ENCODE data around the gene RPL14. TPM values are rescaled to one million over a fixed set of nuclear protein-coding genes. Genes with fewer than 3 reads are reported as not detected.

RPL14 gene
- polyA plus RNA-seq, 3 donors = 316 to 377 (median 348) TPM

DNA sequence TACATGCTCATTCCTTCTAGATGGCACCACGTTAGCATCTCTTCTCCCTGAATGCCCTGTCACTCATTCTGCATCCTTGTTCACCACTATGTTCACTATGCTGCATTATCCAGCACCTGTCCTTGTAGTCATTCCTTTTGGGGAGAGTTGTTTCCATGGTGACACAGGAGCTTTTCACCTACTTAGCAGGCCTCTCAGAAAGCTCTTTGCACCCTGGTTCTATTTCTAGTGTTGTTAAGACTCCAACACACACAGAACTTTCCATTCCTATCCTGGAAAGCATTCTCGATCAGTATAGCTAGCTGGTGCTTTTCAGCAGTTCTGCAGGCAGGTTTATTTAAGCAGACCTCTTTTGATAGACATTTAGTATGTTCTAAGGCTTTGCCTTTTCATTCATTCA lies 6.7 kb upstream of the RPL14 start:
- no peak overlapping the region for H3K27ac Mint-ChIP-seq
- no peak overlapping the region for H3K4me3 Mint-ChIP-seq
- Histone ChIP-seq H3K27me3 (ENCODE audit: control insufficient read depth in 2 of 2, insufficient read depth in 2 of 2, low read length in 2 of 2) (no peaks in the 10 kb centered on the region), H3K79me2 (ENCODE audit: insufficient read depth, low read length) (no peaks in the 10 kb centered on the region), H3K27ac (ENCODE audit: low read depth in 1 of 2, low read length in 2 of 2) (no peak overlapping the region), H4K20me1 (ENCODE audit: insufficient read depth, low read length) (no peaks in the 10 kb centered on the region), H3K9me3 (replicated peaks in 1 of 2; ENCODE audit: control insufficient read depth in 1 of 2, insufficient read depth in 1 of 2, low read length in 2 of 2) (no peaks in the 10 kb centered on the region), H2AFZ (ENCODE audit: insufficient read depth, low read depth, low read length, poor library complexity, severe bottlenecking) (no peak overlapping the region), H3K4me1 (ENCODE audit: control insufficient read depth in 1 of 2, insufficient read depth in 2 of 2, low read length in 2 of 2) (peaks cover 16 to 20% of the 10 kb centered on the region in 2 donors), H3K4me3 (replicated peaks in 1 of 3; ENCODE audit: low read depth in 2 of 3, low read length in 3 of 3) (no peak overlapping the region), H3K36me3 (replicated peaks in 1 of 2; ENCODE audit: control insufficient read depth in 1 of 2, insufficient read depth in 2 of 2, low read length in 2 of 2) (peaks cover 10 to 12% of the 10 kb centered on the region in 2 donors), H3K9ac (ENCODE audit: insufficient read depth, low read length, poor library complexity, severe bottlenecking) (no peak overlapping the region), H3K4me2 (replicated peaks; ENCODE audit: extremely low read depth, low read length, poor library complexity, severe bottlenecking) (no peak overlapping the region)
- H3K27me3 Mint-ChIP-seq (ENCODE audit: low read depth in 3 of 3) = no peaks in the 10 kb centered on the region
- TF ChIP-seq, protein P1, sequence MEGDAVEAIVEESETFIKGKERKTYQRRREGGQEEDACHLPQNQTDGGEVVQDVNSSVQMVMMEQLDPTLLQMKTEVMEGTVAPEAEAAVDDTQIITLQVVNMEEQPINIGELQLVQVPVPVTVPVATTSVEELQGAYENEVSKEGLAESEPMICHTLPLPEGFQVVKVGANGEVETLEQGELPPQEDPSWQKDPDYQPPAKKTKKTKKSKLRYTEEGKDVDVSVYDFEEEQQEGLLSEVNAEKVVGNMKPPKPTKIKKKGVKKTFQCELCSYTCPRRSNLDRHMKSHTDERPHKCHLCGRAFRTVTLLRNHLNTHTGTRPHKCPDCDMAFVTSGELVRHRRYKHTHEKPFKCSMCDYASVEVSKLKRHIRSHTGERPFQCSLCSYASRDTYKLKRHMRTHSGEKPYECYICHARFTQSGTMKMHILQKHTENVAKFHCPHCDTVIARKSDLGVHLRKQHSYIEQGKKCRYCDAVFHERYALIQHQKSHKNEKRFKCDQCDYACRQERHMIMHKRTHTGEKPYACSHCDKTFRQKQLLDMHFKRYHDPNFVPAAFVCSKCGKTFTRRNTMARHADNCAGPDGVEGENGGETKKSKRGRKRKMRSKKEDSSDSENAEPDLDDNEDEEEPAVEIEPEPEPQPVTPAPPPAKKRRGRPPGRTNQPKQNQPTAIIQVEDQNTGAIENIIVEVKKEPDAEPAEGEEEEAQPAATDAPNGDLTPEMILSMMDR (IDR thresholded peaks at IDR 0.05) = no peak
- intact Hi-C loops (cut with micrococcal nuclease) = loop anchor here (5.0 to 10.0 kb wide), 4 partner anchors 136 to 1514 kb away; partner anchors contain the start of genes CTNNB1 (in 1 of the 2), EIF1B (in 1 of the 2) and ULK4 (in 1 of the 2)
- DNase-seq = no peak
- peaks cover 14 to 21% of the 10 kb centered on the region in 2 donors for H3K36me3 Mint-ChIP-seq
- peaks cover 16% of the 10 kb centered on the region for H3K4me1 Mint-ChIP-seq
- no peaks in the 10 kb centered on the region for H3K9me3 Mint-ChIP-seq
- no CpG with 5 or more reads among the region's 2 CpGs for WGBS (ENCODE audit: insufficient coverage)

DNA sequence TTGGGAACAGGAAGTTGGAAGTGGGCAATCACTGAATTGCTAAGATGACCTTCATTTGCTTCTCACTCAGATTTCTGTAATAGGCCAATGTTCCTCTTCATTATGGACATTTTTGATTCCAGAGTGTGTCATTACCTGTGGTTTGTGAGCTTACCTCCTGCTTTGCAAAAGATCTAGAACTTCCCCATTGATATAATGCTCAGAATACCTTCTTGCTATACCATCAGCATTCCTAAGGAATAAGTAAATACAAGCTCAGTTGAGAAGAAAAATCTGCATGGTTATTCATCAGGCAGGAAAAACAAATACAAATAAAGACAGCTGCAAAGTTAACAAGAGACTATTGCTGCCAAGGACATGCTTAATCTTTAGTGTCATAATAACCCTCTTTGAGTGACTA lies 5.6 kb upstream of the RPL14 start:
- peaks cover 20 to 25% of the 10 kb centered on the region in 2 donors for H3K4me1 ChIP-seq (ENCODE audit: control insufficient read depth in 1 of 2, insufficient read depth in 2 of 2, low read length in 2 of 2)
- H3K27me3 Mint-ChIP-seq (ENCODE audit: low read depth in 3 of 3) = no peaks in the 10 kb centered on the region
- H3K9me3 ChIP-seq (replicated peaks in 1 of 2; ENCODE audit: control insufficient read depth in 1 of 2, insufficient read depth in 1 of 2, low read length in 2 of 2) = no peaks in the 10 kb centered on the region
- H3K4me1 Mint-ChIP-seq = peaks cover 19% of the 10 kb centered on the region
- H3K9ac ChIP-seq (ENCODE audit: insufficient read depth, low read length, poor library complexity, severe bottlenecking) = no peak overlapping the region
- intact Hi-C loops (cut with micrococcal nuclease) = loop anchor here (5.0 to 10.0 kb wide), 4 partner anchors 137 to 1513 kb away; partner anchors contain the start of genes CTNNB1 (in 1 of the 2), EIF1B (in 1 of the 2) and ULK4 (in 1 of the 2)
- TF ChIP-seq, protein P1 (IDR thresholded peaks at IDR 0.05) = no peak
- no peaks in the 10 kb centered on the region for H3K9me3 Mint-ChIP-seq
- H3K4me2 ChIP-seq (replicated peaks; ENCODE audit: extremely low read depth, low read length, poor library complexity, severe bottlenecking) = no peak overlapping the region
- no peak overlapping the region for H3K27ac Mint-ChIP-seq
- H3K27me3 ChIP-seq (ENCODE audit: control insufficient read depth in 2 of 2, insufficient read depth in 2 of 2, low read length in 2 of 2) = no peaks in the 10 kb centered on the region
- peaks cover under 1 to 3% of the 10 kb centered on the region in 2 donors for H3K36me3 ChIP-seq (replicated peaks in 1 of 2; ENCODE audit: control insufficient read depth in 1 of 2, insufficient read depth in 2 of 2, low read length in 2 of 2)
- peaks cover 7 to 12% of the 10 kb centered on the region in 2 donors for H3K36me3 Mint-ChIP-seq
- peak overlapping the region; percentile 95 for H2AFZ ChIP-seq (ENCODE audit: insufficient read depth, low read depth, low read length, poor library complexity, severe bottlenecking)
- DNase-seq = no peak
- no peak overlapping the region for H3K4me3 Mint-ChIP-seq
- H4K20me1 ChIP-seq (ENCODE audit: insufficient read depth, low read length) = no peaks in the 10 kb centered on the region
- H3K27ac ChIP-seq (ENCODE audit: low read depth in 1 of 2, low read length in 2 of 2) = no peak overlapping the region
- H3K79me2 ChIP-seq (ENCODE audit: insufficient read depth, low read length) = no peaks in the 10 kb centered on the region
- H3K4me3 ChIP-seq (replicated peaks in 1 of 3; ENCODE audit: low read depth in 2 of 3, low read length in 3 of 3) = no peak overlapping the region
